Measurements from ENCODE around the gene SETD2.
A peak's percentile ranks its signal among the peaks of the same experiment; 100 is the strongest.

The SETD2 gene

DNA sequence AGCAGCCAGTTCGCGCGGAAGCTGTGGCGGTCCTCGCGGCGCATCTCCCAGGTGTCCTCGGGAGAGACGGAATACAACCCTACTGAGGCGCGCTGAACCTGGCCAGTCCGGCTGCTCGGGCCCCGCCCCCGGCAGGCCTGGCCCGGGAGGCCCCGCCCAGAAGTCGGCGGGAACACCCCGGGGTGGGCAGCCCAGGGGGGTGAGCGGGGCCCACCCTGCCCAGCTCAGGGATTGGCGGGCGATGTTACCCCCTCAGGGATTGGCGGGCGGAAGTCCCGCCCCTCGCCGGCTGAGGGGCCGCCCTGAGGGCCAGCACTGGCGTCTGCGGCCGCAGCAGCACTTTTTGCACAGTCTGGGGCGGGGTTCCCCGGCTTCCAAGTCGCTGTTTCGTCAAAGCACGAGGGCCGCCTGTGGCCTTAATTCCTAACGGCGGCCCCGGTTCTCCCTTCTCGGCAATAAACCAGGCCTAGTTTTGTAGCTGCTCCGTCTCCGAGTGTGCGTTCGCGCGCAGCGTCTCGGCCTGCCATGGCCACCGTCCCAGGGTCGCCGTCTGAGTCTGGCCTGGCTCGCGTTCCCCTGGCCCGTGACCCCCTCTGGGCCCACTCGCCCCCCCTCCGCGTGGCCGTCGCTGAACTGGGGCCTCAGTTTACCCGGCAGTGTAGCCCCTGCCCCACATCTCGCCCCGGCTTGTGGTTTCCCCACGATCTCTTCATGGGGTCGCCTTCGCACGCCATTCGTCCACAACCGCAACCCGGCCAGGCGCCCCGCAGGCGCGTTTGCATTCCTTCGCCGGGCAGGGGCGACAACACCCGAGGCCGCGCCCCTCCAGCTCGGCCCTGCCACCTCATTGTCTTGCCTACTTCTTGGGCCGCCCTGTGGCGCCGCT, 154.4 kb downstream of the SETD2 start:
- peak; percentile 96 to 97 for DNase-seq
- TF ChIP-seq GATA1 (IDR thresholded peaks at IDR 0.05; ENCODE audit: low read depth, low read length) (no peak), POLR2A (IDR thresholded peaks at IDR 0.05; ENCODE audit: low read length) (peak; percentile 75)

DNA sequence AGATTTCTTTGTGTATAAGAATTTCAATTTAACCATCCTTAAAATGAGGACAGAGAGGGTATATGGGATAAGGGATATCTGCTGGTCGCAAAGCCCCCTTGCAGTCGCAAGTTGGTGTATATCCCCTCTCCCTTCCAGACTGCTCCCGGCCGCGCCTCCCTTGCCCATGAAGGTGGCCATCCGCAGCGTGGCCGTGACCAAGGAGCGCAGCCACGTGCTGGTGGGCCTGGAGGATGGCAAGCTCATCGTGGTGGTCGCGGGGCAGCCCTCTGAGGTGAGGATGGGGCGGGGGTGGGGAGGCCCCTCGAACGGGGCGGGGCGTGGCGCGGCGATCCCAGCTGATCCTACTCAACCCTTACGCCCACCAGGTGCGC, 155.1 kb downstream of the SETD2 start:
- TF ChIP-seq POLR2A (IDR thresholded peaks at IDR 0.05; ENCODE audit: low read length) (no peak), GATA1 (IDR thresholded peaks at IDR 0.05; ENCODE audit: low read depth, low read length) (no peak)
- no peak for DNase-seq

DNA sequence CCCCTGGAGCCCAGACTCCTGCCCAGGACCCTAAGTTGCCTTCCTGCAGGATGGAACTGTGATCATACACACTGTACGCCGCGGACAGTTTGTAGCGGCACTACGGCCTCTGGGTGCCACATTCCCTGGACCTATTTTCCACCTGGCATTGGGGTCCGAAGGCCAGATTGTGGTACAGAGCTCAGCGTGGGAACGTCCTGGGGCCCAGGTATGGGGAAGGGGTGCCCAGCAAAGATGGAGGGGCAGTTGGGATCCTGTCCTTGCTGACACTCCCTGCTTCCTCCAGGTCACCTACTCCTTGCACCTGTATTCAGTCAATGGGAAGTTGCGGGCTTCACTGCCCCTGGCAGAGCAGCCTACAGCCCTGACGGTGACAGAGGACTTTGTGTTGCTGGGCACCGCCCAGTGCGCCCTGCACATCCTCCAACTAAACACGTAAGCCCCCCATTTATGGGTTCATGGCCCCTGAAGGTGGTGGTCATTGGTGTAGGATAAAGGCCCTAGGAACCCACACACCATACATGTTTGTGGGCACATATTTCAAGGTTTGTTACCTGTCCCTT, 155.6 kb downstream of the SETD2 start:
- no peak for DNase-seq
- TF ChIP-seq GATA1 (IDR thresholded peaks at IDR 0.05; ENCODE audit: low read depth, low read length) (no peak), POLR2A (IDR thresholded peaks at IDR 0.05; ENCODE audit: low read length) (no peak)

DNA sequence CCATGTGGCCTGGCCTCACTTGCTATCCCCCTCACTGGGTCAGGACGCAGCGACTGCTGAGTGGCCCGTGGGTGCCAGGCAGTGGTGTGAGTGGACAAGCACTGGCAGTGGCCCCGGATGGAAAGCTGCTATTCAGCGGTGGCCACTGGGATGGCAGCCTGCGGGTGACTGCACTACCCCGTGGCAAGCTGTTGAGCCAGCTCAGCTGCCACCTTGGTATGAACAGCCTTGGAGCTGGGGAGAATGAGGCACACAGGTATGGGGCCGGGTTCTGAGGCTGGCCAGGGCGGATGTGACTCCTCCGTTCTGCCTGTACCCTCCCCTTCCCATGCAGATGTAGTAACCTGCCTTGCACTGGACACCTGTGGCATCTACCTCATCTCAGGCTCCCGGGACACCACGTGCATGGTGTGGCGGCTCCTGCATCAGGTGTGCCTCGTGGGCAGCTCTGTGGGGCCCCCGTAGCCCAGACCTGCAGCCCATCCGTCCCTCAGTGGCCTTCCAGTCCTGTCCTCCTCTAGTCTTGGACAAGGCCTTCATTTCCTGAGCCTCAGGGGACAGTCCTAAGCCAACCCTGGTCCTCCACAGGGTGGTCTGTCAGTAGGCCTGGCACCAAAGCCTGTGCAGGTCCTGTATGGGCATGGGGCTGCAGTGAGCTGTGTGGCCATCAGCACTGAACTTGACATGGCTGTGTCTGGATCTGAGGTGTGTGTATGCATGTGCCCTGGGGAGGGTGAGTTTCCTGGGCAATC, 156.3 kb downstream of the SETD2 start:
- TF ChIP-seq POLR2A (IDR thresholded peaks at IDR 0.05; ENCODE audit: low read length), result no peak
- DNase-seq, result no peak

DNA sequence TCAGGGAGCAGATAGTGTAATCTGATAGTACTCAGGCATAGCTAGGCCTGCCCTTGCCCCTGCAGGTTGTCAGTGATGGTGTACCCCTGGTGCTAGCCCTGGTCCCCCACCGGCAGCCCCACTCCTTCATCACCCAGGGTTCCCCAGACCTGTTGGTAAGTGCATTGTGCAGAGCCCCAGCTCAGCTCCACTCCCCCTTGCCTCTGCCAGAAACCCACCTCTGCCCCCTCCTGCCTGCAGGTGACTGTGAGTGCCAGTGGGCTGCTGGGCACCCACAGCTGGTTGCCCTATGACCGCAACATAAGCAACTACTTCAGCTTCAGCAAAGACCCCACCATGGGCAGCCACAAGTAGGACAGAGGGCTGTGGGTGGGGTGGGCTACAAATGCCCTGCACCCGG, 156.9 kb downstream of the SETD2 start:
- TF ChIP-seq POLR2A (IDR thresholded peaks at IDR 0.05; ENCODE audit: low read length) (no peak), GATA1 (IDR thresholded peaks at IDR 0.05; ENCODE audit: low read depth, low read length) (no peak)
- no peak for DNase-seq

DNA sequence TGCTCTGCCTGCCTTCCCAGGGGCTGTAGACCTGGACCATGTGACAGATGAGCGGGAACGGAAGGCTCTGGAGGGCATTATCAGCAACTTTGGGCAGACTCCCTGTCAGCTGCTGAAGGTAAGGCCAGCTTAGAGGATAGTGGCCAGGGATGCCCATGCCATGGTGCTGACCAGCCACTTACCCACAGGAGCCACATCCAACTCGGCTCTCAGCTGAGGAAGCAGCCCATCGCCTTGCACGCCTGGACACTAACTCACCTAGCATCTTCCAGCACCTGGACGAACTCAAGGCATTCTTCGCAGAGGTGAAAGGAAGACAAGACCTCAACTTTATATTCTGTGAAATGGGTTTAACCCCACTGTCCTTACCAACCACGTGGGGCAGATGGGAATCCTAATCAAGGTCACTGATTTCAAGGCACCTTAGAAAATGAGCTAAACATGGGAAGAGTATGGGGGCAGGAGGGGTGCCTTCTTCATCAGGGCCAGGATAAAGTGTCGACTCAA, 157.7 kb downstream of the SETD2 start:
- no peak for DNase-seq
- TF ChIP-seq GATA1 (IDR thresholded peaks at IDR 0.05; ENCODE audit: low read depth, low read length) (no peak), POLR2A (IDR thresholded peaks at IDR 0.05; ENCODE audit: low read length) (no peak)

DNA sequence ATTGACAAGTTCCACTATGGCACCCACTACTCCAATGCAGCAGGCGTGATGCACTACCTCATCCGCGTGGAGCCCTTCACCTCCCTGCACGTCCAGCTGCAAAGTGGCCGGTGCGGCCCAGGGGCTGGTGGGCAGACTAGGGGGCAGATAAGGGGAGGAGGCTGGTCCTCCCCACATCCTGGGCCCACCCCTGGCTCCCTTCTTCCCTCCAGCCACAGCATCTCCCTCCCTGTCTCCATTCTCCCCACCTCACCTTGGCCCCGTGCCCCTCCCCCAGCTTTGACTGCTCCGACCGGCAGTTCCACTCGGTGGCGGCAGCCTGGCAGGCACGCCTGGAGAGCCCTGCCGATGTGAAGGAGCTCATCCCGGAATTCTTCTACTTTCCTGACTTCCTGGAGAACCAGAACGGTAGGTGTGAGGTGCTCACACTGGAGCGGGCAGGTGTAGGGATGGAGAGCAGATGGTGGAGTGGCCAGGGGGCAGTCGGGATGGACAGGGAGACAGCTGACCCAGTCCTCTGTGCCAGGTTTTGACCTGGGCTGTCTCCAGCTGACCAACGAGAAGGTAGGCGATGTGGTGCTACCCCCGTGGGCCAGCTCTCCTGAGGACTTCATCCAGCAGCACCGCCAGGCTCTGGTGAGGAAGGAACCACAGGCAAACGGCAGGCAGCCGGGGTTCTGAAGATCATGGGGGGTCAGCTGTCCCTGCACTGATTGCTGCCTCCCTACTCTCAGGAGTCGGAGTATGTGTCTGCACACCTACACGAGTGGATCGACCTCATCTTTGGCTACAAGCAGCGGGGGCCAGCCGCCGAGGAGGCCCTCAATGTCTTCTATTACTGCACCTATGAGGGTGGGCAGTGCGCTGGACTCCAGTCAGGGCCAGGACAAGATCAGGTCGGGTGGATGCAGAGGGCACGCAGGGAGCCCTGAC, 158.4 kb downstream of the SETD2 start:
- TF ChIP-seq GATA1 (IDR thresholded peaks at IDR 0.05; ENCODE audit: low read depth, low read length) (no peak), POLR2A (IDR thresholded peaks at IDR 0.05; ENCODE audit: low read length) (no peak)
- no peak for DNase-seq

DNA sequence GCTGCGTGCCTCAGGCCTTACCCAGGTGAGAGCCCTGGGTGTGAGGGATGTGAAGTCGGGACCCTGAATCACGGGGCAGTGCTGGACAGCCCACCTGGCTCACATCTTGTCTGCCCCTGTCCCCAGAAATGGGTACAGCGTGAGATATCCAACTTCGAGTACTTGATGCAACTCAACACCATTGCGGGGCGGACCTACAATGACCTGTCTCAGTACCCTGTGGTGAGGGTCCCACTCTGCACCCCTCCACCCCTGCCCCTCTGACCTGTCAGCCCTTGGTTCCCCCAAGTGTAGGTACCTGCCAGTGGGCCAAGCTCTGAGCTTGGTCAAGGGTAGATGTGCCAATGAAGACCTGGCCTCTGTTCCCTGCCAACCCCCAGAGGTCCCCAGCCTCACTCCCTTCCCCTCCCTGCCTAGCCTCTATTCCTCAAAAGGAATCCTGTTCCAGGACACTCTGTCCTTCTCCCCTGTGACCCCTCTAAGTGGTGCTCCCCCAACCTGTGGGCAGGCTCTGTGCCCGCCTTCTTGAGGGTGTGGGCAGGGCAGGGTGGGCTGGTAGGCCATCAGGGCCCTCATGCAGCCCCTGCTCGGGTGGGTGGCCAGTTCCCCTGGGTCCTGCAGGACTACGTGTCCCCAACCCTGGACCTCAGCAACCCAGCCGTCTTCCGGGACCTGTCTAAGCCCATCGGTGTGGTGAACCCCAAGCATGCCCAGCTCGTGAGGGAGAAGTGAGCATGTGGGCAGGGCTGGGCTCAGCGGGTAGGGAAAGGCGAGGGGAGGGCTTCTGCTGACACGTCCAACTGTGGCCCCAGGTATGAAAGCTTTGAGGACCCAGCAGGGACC, 159.3 kb downstream of the SETD2 start:
- DNase-seq, result no peak
- TF ChIP-seq GATA1 (IDR thresholded peaks at IDR 0.05; ENCODE audit: low read depth, low read length) (no peak), POLR2A (IDR thresholded peaks at IDR 0.05; ENCODE audit: low read length) (no peak)

DNA sequence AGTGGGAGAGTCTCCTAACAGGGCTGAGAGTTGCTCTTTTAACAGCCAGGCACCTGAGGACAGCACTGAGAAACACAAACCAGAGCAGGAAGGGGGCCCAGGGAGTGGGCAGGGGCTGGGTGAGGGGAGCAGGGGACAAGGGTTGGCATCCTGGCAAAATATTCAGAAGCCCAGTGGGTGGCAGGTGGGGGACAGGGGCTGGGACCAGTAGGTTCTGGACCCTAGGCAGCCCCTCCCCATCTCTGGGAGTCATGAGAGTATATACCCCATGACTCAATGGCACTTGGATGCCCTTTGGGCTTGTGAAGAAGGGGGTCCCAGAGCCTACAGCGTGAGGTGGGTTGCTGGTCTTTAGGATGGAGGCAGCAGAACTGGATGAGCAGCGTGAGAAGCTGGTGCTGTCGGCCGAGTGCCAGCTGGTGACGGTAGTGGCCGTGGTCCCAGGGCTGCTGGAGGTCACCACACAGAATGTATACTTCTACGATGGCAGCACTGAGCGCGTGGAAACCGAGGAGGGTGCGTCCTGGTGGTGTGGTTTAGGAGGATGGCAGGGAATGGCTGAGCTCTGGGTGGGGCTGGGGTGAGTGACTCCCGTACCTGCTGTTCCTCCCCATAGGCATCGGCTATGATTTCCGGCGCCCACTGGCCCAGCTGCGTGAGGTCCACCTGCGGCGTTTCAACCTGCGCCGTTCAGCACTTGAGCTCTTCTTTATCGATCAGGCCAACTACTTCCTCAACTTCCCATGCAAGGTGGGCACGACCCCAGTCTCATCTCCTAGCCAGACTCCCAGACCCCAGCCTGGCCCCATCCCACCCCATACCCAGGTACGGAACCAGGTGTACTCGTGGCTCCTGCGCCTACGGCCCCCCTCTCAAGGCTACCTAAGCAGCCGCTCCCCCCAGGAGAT, 160.2 kb downstream of the SETD2 start:
- DNase-seq, result no peak
- TF ChIP-seq GATA1 (IDR thresholded peaks at IDR 0.05; ENCODE audit: low read depth, low read length) (no peak), POLR2A (IDR thresholded peaks at IDR 0.05; ENCODE audit: low read length) (no peak)

DNA sequence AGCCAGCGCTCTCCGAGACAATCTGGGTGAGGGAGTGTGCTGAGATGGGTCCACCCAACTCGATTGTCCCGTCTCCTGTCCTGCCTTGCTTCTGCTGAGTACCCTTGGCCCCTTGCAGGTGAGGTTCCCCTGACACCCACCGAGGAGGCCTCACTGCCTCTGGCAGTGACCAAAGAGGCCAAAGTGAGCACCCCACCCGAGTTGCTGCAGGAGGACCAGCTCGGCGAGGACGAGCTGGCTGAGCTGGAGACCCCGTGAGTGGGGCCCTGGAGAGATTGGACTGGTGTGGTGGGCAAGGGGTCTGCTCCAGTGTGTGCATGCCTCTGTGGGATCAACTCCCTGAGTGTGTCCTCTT, 160.9 kb downstream of the SETD2 start:
- TF ChIP-seq POLR2A (IDR thresholded peaks at IDR 0.05; ENCODE audit: low read length) (no peak), GATA1 (IDR thresholded peaks at IDR 0.05; ENCODE audit: low read depth, low read length) (no peak)
- DNase-seq, result no peak

DNA sequence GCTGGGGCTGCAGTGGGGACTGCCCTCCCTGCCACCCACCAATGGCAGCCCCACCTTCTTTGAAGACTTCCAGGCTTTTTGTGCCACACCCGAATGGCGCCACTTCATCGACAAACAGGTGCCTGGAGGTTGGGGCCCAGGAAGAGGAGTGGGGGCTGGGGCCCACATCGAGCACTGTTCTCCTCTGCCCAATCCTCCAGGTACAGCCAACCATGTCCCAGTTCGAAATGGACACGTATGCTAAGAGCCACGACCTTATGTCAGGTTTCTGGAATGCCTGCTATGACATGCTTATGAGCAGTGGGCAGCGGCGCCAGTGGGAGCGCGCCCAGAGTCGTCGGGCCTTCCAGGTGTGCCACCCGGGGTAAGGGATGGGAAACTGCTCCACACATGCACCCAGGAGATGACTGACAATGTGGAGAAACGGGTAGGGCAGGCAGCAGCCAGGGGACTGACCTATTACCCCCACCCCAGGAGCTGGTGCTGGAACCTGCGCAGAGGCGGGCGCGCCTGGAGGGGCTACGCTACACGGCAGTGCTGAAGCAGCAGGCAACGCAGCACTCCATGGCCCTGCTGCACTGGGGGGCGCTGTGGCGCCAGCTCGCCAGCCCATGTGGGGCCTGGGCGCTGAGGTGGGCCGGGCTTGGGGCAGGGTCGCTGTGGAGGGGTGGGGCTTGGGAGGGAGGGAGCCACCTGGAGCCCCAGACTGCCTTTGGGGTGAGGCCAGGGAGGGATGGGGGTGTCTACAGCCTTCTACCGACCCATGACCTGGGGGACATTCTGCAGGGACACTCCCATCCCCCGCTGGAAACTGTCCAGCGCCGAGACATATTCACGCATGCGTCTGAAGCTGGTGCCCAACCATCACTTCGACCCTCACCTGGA, 161.5 kb downstream of the SETD2 start:
- DNase-seq, result no peak
- TF ChIP-seq POLR2A (IDR thresholded peaks at IDR 0.05; ENCODE audit: low read length), result no peak
- no peak for TF ChIP-seq GATA1 (IDR thresholded peaks at IDR 0.05; ENCODE audit: low read depth, low read length)
